ENCODE results near the gene SMIM38.

SMIM38 gene

GRCh38 chr11:69204941-69205742 is 49.4 kb downstream of the SMIM38 start:
- no peak for DNase-seq

All from SIG-M5 (cell line).